ENCODE measurements around the gene PTPRM. TPM values are rescaled to one million over a fixed set of nuclear protein-coding genes. Genes with fewer than 3 reads are reported as not detected.

The PTPRM gene
- total RNA-seq, 1 experiment from 2014 or later = 11.1 TPM

GRCh38 chr18:8003878-8004675, 437.0 kb downstream of the PTPRM start:
- ChIA-PET CTCF (no interaction called here), POLR2A (no interaction called here)
- DNase-seq (ENCODE audit: low spot score) (no peak), ATAC-seq (peak; percentile 50)
- TF ChIP-seq STAT6 (CRISPR knock-in tag; conservative IDR thresholded peaks at IDR 0.05; ENCODE audit: low read depth) = no peak
- no peaks in the 10 kb centered on the region for H3K36me3 Mint-ChIP-seq
- H3K27ac Mint-ChIP-seq = peak overlapping the region; percentile 28; the same call in 1 of the 2 replicates
- no peak overlapping the region for H3K4me3 Mint-ChIP-seq
- no peaks in the 10 kb centered on the region for H3K27me3 Mint-ChIP-seq (ENCODE audit: low read depth)
- H3K4me1 Mint-ChIP-seq = peaks cover 54% of the 10 kb centered on the region
- H3K9me3 Mint-ChIP-seq = no peaks in the 10 kb centered on the region

GRCh38 chr18:8004792-8005191, 437.7 kb downstream of the PTPRM start:
- no peaks in the 10 kb centered on the region for H3K27me3 Mint-ChIP-seq (ENCODE audit: low read depth)
- ChIA-PET POLR2A (no interaction called here), CTCF (no interaction called here)
- no peaks in the 10 kb centered on the region for H3K9me3 Mint-ChIP-seq
- peaks cover 54% of the 10 kb centered on the region for H3K4me1 Mint-ChIP-seq
- no peaks in the 10 kb centered on the region for H3K36me3 Mint-ChIP-seq
- H3K4me3 Mint-ChIP-seq = no peak overlapping the region
- DNase-seq (ENCODE audit: low spot score) (no peak), ATAC-seq (no peak)
- no peak overlapping the region for H3K27ac Mint-ChIP-seq
- TF ChIP-seq MXD4 (CRISPR knock-in tag; IDR thresholded peaks at IDR 0.05; ENCODE audit: borderline replicate concordance) = no peak
- TF ChIP-seq ARID4B (CRISPR knock-in tag; IDR thresholded peaks at IDR 0.05; ENCODE audit: borderline replicate concordance) = no peak
- TF ChIP-seq TCF7 (CRISPR knock-in tag; IDR thresholded peaks at IDR 0.05; ENCODE audit: low read depth) = no peak
- no peak for TF ChIP-seq ZNF263 (CRISPR knock-in tag; IDR thresholded peaks at IDR 0.05; ENCODE audit: low read depth)
- TF ChIP-seq, protein P1, sequence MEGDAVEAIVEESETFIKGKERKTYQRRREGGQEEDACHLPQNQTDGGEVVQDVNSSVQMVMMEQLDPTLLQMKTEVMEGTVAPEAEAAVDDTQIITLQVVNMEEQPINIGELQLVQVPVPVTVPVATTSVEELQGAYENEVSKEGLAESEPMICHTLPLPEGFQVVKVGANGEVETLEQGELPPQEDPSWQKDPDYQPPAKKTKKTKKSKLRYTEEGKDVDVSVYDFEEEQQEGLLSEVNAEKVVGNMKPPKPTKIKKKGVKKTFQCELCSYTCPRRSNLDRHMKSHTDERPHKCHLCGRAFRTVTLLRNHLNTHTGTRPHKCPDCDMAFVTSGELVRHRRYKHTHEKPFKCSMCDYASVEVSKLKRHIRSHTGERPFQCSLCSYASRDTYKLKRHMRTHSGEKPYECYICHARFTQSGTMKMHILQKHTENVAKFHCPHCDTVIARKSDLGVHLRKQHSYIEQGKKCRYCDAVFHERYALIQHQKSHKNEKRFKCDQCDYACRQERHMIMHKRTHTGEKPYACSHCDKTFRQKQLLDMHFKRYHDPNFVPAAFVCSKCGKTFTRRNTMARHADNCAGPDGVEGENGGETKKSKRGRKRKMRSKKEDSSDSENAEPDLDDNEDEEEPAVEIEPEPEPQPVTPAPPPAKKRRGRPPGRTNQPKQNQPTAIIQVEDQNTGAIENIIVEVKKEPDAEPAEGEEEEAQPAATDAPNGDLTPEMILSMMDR (IDR thresholded peaks at IDR 0.05) = no peak
- TF ChIP-seq, protein P2, sequence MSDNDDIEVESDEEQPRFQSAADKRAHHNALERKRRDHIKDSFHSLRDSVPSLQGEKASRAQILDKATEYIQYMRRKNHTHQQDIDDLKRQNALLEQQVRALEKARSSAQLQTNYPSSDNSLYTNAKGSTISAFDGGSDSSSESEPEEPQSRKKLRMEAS (CRISPR knock-in tag; IDR thresholded peaks at IDR 0.05) = no peak
- TF ChIP-seq, protein P3, sequence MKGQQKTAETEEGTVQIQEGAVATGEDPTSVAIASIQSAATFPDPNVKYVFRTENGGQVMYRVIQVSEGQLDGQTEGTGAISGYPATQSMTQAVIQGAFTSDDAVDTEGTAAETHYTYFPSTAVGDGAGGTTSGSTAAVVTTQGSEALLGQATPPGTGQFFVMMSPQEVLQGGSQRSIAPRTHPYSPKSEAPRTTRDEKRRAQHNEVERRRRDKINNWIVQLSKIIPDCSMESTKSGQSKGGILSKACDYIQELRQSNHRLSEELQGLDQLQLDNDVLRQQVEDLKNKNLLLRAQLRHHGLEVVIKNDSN (CRISPR knock-in tag; IDR thresholded peaks at IDR 0.05) = no peak
- no peak for TF ChIP-seq CBFB (CRISPR knock-in tag; IDR thresholded peaks at IDR 0.05; ENCODE audit: low read depth)
- TF ChIP-seq PRRX2 (CRISPR knock-in tag; IDR thresholded peaks at IDR 0.05) = no peak
- no peak for TF ChIP-seq SMAD4 (CRISPR knock-in tag; IDR thresholded peaks at IDR 0.05)
